Activated T-cell treated with anti-CD3 and anti-CD28 coated beads for 24 hours (primary cell): ENCODE results near the gene GGCT.
"Not testable (repeated sequence)": the region's sequence is repeated elsewhere in the genome, so short reads cannot be mapped to it uniquely, and the experiment has no call there.

Experiments used
- DNase-seq: peaks from one replicate; pipeline ENCODE4 v3.0.0-alpha.2; 2020; ENCODE audit warnings: low read depth

Gene GGCT

GRCh38 chr7:30515761-30516160 is 11.1 kb upstream of the GGCT start:
- DNase-seq: no peak

GRCh38 chr7:30514776-30515175 is 10.1 kb upstream of the GGCT start:
- DNase-seq: no peak

- DNase-seq: no peak
Observed at GRCh38 chr7:30514177-30514576, 9.5 kb upstream of the GGCT start.

DNA sequence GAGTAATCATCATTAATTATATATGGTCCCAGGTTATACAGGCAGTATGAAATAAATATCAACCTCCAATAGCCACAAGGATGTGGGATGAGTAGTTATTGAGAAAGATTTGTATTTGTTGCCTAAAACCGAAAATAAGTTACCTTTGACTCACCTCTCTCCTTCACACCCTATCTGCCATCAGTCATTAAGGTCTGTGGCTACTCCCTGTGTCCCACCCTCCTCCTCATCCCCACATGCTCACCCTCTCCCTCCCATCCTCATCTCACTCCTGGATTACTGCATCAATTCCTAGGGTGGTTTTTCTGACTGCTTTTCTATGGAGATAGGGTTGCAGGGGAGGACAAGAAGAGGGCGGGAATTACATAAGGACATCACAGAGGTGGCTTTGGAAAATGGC is 9.1 kb upstream of the GGCT start:
- DNase-seq: no peak

- no peak for DNase-seq
Observed at GRCh38 chr7:30511973-30512662, 7.5 kb upstream of the GGCT start.

GRCh38 chr7:30511494-30511893 is 6.9 kb upstream of the GGCT start:
- DNase-seq: no peak

- peak; percentile 14 for DNase-seq
Observed at GRCh38 chr7:30510124-30511075, 5.8 kb upstream of the GGCT start.

DNA sequence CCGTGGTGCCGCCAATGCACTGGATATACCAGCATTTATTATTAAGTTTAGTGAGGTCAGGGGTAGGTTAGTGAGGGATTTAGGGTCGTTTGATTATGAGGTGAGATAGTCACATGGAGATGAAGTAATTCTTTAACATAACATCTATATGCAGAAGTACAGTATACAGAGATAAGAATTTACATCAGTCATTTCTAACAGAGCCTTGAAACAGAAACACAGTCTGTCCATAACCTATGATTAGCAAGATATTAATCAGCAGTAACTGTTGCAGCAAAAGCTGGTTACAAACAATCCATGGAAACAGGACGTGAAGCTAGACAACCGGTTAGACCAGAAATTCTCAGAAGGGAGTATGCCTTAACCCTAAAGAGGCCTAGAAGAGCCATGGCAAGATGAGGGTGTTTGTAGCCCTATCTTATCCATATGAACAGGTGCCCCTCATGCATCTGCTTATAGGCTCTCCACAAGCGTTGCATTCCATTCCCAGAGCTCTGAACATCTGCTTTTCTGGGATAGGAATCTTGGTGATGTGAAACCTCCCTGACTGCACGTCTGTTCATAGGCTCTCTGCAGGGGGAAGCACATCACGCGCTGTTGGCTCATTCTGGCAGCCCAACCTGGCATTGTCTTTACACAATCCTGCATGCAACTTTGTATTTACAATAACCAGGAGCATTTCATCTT is 4.7 kb upstream of the GGCT start:
- not testable (repeated sequence) for DNase-seq

GRCh38 chr7:30507346-30507900 is 2.8 kb upstream of the GGCT start:
- DNase-seq: not testable (repeated sequence)

GRCh38 chr7:30505174-30505697 is 607 bp upstream of the GGCT start:
- no peak for DNase-seq

DNA sequence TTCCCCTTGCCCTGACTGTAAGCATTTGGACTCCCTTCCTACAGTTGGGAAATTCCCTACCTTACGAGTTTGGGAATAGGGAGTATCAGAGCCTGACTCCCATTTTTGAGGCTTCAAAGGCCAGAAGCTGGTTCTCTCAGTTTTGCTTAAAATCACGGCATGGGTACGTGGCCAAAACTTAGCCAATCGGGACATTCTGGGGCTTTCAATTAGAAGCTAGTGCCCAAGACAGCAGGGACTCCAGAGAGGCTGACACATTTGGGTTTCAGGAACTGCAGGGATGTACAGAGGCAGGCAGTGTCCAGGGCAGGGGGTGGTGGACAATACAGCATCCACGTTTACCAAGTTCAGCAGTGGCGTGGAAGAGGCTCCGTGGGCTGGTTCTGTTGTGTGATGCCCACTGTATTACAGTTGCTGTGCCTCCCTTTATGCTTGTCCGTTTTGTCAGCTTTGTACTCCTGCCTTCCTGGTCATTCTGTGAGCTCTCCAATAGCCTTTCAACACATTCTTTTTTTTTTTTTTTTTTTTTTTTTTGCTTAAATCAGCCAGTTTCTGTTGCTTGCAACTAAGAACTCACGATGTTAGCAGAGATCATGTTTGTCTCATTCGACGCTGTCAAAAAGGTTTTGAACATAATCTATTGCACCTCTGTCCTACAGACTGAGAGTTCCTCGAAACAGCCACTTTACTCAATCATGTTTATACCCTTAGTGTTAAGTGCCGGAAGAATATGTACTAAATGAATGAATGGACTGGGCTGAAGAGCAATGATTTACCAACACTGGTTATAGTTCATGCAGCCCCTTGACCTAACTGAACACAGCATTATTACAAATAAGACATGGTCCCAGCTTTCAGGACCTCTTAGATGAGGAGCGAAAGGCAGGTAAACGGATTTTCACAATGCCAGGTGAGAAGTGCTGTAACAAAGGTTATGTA is 1.1 kb downstream of the GGCT start:
- no peak for DNase-seq

- no peak for DNase-seq
Observed at GRCh38 chr7:30502470-30503251, 2.0 kb downstream of the GGCT start.

DNA sequence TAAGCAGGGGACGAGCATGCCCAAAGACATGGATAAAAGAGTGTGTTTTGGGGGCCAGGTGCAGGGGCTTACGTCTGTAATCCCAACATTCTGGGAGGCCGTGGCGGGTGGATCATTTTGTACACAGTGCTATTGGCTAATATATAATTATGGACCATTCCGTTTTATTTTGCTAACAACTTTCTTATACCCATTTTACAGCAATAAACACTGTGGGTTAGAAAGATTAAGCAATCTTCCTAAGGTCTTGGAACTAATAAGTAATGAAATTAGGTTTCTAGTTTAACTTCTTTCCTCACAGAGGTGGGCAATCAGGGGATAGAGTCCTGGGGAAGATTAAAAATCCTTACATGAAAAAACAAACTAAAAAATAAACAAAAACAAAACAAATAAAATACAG is 3.4 kb downstream of the GGCT start:
- no peak for DNase-seq

- DNase-seq: no peak
Observed at GRCh38 chr7:30493228-30493627, 11.4 kb downstream of the GGCT start.

GRCh38 chr7:30491417-30491816 is 13.2 kb downstream of the GGCT start:
- DNase-seq: no peak

DNA sequence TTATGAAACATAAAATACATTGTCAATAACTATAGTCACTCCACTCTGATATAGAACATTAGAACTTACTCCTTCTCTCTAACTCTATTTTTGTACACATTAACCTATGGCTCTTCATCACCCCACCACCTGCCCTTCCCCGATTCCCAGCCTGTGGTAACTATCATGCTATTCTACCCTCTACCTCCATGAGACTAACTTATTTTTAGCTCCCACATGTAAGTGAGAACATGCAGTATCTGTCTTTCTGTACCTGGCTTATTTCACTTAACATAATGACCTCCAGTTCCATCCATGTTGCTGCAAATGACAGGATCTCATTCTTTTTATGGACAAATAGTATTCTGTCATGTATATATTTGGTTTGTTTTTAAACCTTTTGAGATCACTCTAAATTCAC is 17.3 kb downstream of the GGCT start:
- no peak for DNase-seq

- no peak for DNase-seq
Observed at GRCh38 chr7:30485667-30486066, 19.0 kb downstream of the GGCT start.

DNA sequence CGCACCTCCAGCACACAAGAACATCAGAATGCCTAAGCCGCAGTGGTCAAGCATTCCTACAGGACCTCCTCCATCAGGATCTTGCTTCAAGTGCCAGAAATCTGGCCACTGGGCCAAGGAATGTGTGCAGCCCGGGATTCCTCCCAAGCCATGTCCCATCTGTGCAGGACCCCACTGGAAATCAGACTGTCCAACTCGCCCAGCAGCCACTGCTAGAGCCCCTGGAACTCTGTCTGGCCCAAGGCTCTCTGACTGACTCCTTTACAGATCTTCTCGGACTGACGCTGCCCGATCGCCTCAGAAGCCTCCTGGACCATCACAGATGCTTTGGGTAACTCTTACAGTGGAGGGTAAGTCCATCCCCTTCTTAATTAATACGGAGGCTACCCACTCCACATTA is 23.2 kb downstream of the GGCT start:
- DNase-seq: not testable (repeated sequence)

- no peak for DNase-seq
Observed at GRCh38 chr7:30479202-30480120, 25.2 kb downstream of the GGCT start.
